ENCODE measurements around the gene JPT2.

DNA sequence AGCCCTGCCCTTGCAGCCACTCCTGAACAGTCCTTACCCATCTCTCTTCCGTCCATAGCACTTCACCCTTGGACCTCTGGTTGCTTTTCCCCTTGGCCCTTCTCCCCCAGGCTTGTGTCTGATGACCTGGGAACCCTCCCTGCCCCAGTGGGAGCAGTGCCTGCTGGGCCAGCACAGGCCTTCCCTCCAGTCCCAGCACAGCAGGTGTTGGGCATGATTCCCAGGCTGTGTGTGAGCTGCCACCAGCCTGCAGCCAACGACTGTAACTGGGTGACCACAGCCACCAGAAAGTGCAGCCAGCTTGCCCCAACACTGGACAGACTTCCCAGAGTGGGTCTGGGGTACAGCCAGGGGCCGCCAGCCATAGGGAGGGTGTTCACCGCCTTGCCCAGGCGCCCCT is 35.9 kb upstream of the JPT2 start:
- TF ChIP-seq, protein P1, sequence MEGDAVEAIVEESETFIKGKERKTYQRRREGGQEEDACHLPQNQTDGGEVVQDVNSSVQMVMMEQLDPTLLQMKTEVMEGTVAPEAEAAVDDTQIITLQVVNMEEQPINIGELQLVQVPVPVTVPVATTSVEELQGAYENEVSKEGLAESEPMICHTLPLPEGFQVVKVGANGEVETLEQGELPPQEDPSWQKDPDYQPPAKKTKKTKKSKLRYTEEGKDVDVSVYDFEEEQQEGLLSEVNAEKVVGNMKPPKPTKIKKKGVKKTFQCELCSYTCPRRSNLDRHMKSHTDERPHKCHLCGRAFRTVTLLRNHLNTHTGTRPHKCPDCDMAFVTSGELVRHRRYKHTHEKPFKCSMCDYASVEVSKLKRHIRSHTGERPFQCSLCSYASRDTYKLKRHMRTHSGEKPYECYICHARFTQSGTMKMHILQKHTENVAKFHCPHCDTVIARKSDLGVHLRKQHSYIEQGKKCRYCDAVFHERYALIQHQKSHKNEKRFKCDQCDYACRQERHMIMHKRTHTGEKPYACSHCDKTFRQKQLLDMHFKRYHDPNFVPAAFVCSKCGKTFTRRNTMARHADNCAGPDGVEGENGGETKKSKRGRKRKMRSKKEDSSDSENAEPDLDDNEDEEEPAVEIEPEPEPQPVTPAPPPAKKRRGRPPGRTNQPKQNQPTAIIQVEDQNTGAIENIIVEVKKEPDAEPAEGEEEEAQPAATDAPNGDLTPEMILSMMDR (conservative IDR thresholded peaks at IDR 0.05), result no peak
- no peak for TF ChIP-seq EZH2 (IDR thresholded peaks at IDR 0.05; ENCODE audit: low read depth)
